ENCODE measurements around the gene CREB3L4.

DNA sequence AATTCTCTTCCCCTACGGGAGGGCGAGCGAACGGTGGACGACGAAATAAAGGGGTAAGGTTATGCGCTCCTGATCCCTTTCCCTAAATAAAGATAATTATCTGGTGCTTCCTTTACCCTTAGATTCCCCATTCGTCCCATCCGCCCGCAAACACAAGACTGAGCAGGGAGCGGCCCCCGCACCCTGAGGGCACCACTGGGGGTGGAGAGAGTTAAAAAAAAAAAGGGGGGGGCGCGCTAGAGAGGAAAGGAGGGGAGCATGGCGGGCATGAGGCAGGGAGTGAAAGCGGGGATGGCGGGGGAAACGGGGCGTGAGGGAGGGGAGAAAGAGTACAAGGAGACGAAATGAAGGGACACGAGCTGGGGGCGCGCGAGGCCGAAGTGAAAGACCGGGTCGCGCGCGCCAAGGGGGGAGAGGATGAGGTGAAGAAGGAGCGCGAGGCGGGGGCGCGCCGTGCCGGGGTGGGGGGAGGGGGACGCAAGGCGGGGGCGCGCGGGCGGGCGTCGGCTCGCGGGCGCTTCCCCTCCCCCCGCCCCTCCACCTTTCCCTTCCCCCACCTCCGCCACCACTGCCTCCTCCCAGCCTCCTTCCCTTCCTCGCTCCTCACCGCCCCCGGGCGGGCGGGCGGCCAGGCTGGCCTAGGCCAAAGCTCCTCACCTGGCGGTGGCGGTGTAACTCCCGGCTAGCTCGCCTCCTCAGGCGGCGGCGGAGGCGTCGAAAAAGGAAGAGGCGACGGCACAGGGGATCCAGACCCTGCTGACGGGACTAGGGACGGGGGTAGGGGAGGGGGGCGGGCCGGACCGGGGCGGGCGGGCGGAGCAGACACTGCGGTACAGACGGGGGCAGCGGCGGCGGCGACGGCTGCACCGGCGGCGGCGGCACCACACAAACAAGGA lies 45.4 kb upstream of the CREB3L4 start:
- TF ChIP-seq, protein P1, sequence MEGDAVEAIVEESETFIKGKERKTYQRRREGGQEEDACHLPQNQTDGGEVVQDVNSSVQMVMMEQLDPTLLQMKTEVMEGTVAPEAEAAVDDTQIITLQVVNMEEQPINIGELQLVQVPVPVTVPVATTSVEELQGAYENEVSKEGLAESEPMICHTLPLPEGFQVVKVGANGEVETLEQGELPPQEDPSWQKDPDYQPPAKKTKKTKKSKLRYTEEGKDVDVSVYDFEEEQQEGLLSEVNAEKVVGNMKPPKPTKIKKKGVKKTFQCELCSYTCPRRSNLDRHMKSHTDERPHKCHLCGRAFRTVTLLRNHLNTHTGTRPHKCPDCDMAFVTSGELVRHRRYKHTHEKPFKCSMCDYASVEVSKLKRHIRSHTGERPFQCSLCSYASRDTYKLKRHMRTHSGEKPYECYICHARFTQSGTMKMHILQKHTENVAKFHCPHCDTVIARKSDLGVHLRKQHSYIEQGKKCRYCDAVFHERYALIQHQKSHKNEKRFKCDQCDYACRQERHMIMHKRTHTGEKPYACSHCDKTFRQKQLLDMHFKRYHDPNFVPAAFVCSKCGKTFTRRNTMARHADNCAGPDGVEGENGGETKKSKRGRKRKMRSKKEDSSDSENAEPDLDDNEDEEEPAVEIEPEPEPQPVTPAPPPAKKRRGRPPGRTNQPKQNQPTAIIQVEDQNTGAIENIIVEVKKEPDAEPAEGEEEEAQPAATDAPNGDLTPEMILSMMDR (IDR thresholded peaks at IDR 0.05; ENCODE audit: low read depth, low read length) = peak; percentile 24
- no peak for TF ChIP-seq EZH2phosphoT487 (IDR thresholded peaks at IDR 0.05; ENCODE audit: low read depth)

All from OCI-LY3 (cell line).